ENCODE results near the gene CYB561A3. TPM values are rescaled to one million over a fixed set of nuclear protein-coding genes. Genes with fewer than 3 reads are reported as not detected.

The CYB561A3 gene
- total RNA-seq, 6 donors from 2014 or later, result 30.3 to 113 (median 50.4) TPM

- TF ChIP-seq POLR2AphosphoS5 (IDR thresholded peaks at IDR 0.05), result no peak
- no peak for TF ChIP-seq POLR2A (IDR thresholded peaks at IDR 0.05)
- no peak for TF ChIP-seq EP300 (IDR thresholded peaks at IDR 0.05)
- no peak for TF ChIP-seq CTCF (IDR thresholded peaks at IDR 0.05)
- WGBS, 2 donors, result 78 to 89% methylated on average over 6 of the region's 6 CpGs
- peak overlapping the region in 2 of 4 donors; percentile 5 to 97 for H3K27ac ChIP-seq
- H3K36me3 ChIP-seq, result peaks cover 3 to 17% (median 10%) of the 10 kb centered on the region in 4 donors
- H3K4me3 ChIP-seq, result no peak overlapping the region
- H3K4me1 ChIP-seq, result peaks cover 31 to 41% (median 34%) of the 10 kb centered on the region in 4 donors
- H3K9me3 ChIP-seq, result no peaks in the 10 kb centered on the region
- DNase-seq (no peak), ATAC-seq (ENCODE audit: low FRiP score in 2 of 2) (no peak)
- H3K27me3 ChIP-seq, result no peaks in the 10 kb centered on the region
Measured at GRCh38 chr11:61359516-61359915, 2.2 kb downstream of the CYB561A3 start.

GRCh38 chr11:61358566-61358965 lies 3.1 kb downstream of the CYB561A3 start:
- Histone ChIP-seq H3K27me3 (no peaks in the 10 kb centered on the region), H3K9me3 (no peaks in the 10 kb centered on the region), H3K36me3 (peaks cover 0 to 18% (median 10%) of the 10 kb centered on the region in 4 donors), H3K27ac (no peak overlapping the region), H3K4me1 (peaks cover 30 to 38% (median 31%) of the 10 kb centered on the region in 4 donors), H3K4me3 (no peak overlapping the region)
- TF ChIP-seq CTCF (IDR thresholded peaks at IDR 0.05) (no peak), POLR2A (IDR thresholded peaks at IDR 0.05) (no peak), POLR2AphosphoS5 (IDR thresholded peaks at IDR 0.05) (no peak), EP300 (IDR thresholded peaks at IDR 0.05) (no peak)
- DNase-seq, result no peak
- WGBS, 2 donors, result 93 to 96% methylated on average over 11 of the region's 11 CpGs
- ATAC-seq (ENCODE audit: low FRiP score in 2 of 2), result no peak

- Histone ChIP-seq H3K9me3 (no peaks in the 10 kb centered on the region), H3K4me3 (no peak overlapping the region), H3K36me3 (peaks cover 3 to 25% (median 16%) of the 10 kb centered on the region in 4 donors), H3K4me1 (peaks cover 23 to 31% (median 24%) of the 10 kb centered on the region in 4 donors), H3K27ac (peak overlapping the region in 2 of 4 donors; percentile 49 to 62), H3K27me3 (no peaks in the 10 kb centered on the region)
- TF ChIP-seq POLR2AphosphoS5 (IDR thresholded peaks at IDR 0.05) (no peak), CTCF (IDR thresholded peaks at IDR 0.05) (no peak), EP300 (IDR thresholded peaks at IDR 0.05) (no peak)
- WGBS, 2 donors, result 86 to 94% methylated on average over 6 of the region's 6 CpGs
- no peak for ATAC-seq (ENCODE audit: low FRiP score in 2 of 2)
- DNase-seq, result no peak
Measured at GRCh38 chr11:61357894-61358239, 3.8 kb downstream of the CYB561A3 start.

GRCh38 chr11:61357233-61357893 lies 4.3 kb downstream of the CYB561A3 start:
- Histone ChIP-seq H3K27me3 (no peaks in the 10 kb centered on the region), H3K36me3 (peaks cover 3 to 30% (median 21%) of the 10 kb centered on the region in 4 donors), H3K9me3 (no peaks in the 10 kb centered on the region), H3K4me1 (peaks cover 21 to 28% (median 22%) of the 10 kb centered on the region in 4 donors), H3K4me3 (no peak overlapping the region), H3K27ac (peak overlapping the region in 3 of 4 donors; percentile 24 to 62 (median 49))
- DNase-seq, result no peak
- no peak for ATAC-seq (ENCODE audit: low FRiP score in 2 of 2)
- WGBS, 2 donors, result 82 to 87% methylated on average over 4 to 8 of the region's 9 CpGs
- TF ChIP-seq CTCF (IDR thresholded peaks at IDR 0.05), result no peak
- TF ChIP-seq EP300 (IDR thresholded peaks at IDR 0.05), result no peak
- no peak for TF ChIP-seq POLR2AphosphoS5 (IDR thresholded peaks at IDR 0.05)
- TF ChIP-seq POLR2A (IDR thresholded peaks at IDR 0.05), result no peak

GRCh38 chr11:61356706-61357105 lies 5.0 kb downstream of the CYB561A3 start:
- no peak for ATAC-seq (ENCODE audit: low FRiP score in 2 of 2)
- Histone ChIP-seq H3K4me1 (peaks cover 21 to 28% (median 22%) of the 10 kb centered on the region in 4 donors), H3K4me3 (no peak overlapping the region), H3K27me3 (no peaks in the 10 kb centered on the region), H3K27ac (peak overlapping the region in 1 of 4 donors; percentile 62), H3K36me3 (peaks cover 3 to 37% (median 27%) of the 10 kb centered on the region in 4 donors), H3K9me3 (no peaks in the 10 kb centered on the region)
- TF ChIP-seq POLR2A (IDR thresholded peaks at IDR 0.05), result no peak
- no peak for TF ChIP-seq POLR2AphosphoS5 (IDR thresholded peaks at IDR 0.05)
- no peak for DNase-seq
- 94 to 100% methylated on average over 4 of the region's 4 CpGs for WGBS, 2 donors

All from upper lobe of left lung (tissue), 6 donors.